ENCODE data around the gene AP2A1.
A peak's percentile ranks its signal among the peaks of the same experiment; 100 is the strongest.
"Not testable (repeated sequence)": the region's sequence is repeated elsewhere in the genome, so short reads cannot be mapped to it uniquely, and the experiment has no call there.

Gene AP2A1

DNA sequence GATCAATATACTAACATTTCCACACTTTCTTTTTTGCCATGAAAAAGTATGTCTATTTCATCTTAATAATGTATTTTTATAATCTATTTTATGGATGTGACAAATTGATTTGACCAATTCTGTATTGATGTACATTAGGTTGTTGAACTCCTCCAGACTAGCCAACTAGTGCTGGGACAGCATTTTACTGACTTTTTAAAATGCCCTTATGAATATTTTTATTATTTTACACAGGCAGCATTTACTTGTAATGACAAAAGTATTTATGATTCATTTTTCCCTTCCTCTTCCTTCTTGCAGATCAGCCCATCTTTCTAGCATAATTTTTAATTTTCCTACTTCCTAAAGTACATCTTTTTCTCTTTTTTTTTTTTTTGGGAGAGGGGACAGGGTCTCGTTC lies 47.2 kb downstream of the AP2A1 start:
- no peak for DNase-seq

DNA sequence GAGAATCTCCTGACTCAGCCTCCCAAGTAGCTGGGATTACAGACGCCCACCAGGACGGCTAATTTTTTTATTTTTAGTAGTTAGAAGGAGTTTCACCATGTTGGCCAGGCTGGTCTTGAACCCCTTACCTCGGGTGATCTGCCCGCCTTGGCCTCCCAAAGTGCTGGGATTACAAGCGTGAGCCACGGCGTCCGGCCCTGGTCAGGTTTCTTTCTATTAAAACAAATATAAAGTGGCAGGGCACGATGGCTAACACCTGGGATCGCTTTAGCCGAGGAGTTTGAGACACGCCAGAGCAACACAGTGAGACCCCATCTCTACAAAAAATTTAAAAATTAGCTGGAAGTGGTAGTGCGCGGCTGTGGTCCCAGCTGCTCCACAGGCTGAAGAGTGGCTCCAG lies 49.8 kb downstream of the AP2A1 start:
- no peak for DNase-seq

DNA sequence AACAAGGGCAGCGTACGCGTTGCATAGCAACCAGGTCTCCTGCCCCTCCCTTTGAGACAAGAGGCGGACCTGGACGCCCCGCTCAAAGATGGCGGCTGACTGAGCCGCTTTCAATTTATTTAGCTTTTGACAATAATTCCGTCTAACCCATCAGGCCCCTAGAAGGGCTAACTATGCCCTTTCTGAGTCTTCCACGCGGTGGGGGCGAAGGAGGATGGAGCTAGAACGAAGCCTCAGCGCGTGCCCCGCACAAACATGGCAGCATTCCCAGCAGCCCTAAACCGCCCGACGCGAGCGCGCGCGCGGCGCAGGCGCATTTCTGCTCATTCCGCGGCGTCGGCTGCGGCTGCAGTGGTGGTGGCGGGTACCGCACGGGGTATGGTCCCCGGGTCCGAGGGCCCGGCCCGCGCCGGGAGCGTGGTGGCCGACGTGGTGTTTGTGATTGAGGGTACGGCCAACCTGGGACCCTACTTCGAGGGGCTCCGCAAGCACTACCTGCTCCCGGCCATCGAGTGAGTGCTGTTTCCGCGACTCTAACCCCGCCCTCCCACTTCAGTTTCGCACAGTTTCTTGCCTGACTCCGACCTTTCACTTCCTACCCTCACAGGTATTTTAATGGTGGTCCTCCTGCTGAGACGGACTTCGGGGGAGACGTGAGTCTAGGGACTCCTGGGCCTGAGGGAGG lies 51.3 kb downstream of the AP2A1 start, which contains the start of gene MED25:
Gene MED25 (plus strand): TSS at position 326 of the 685 bp plus-strand sequence. CDS start 53 bp downstream, at position 379.
- DNase-seq = peak; percentile 87 to 97 (median 94)

DNA sequence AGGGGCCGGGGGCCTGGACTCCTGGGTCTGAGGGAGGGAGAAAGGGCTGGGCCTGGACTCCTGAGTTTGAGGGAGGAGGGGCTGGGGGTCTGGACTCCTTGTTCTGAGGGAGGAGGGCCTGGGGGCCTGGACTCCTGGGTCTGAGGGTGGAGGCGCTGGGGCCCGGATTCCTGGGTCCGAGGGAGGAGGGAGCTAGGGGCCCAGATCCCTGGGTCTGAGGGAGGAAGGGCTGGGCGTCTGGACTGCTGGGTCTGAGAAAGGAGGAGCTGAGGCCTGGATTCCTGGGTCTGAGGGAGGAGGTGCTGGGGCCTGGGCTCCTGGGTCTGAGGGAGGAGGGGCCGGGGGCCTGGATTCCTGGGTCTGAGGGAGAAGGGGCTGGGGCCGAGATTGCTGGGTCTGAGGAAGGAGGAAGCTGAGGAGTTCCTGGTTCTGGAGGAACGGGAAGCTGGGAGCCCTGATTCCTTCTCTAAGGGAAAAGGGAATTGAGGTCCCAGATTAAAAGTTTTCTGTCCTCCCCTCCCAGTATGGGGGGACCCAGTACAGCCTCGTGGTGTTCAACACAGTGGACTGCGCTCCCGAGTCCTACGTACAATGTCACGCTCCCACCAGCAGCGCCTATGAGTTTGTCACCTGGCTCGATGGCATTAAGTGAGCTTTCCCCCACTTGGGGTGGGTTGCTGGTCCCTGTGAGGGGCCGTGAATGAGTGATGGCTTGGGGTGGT lies 52.0 kb downstream of the AP2A1 start:
- DNase-seq = no peak

- DNase-seq = not testable (repeated sequence)
Measured at GRCh38 chr19:49819452-49820115, 52.8 kb downstream of the AP2A1 start.

- no peak for DNase-seq
Measured at GRCh38 chr19:49820125-49820524, 53.3 kb downstream of the AP2A1 start.

GRCh38 chr19:49823472-49823871 lies 56.7 kb downstream of the AP2A1 start:
- DNase-seq = no peak

GRCh38 chr19:49824662-49825061 lies 57.9 kb downstream of the AP2A1 start:
- DNase-seq = no peak

DNA sequence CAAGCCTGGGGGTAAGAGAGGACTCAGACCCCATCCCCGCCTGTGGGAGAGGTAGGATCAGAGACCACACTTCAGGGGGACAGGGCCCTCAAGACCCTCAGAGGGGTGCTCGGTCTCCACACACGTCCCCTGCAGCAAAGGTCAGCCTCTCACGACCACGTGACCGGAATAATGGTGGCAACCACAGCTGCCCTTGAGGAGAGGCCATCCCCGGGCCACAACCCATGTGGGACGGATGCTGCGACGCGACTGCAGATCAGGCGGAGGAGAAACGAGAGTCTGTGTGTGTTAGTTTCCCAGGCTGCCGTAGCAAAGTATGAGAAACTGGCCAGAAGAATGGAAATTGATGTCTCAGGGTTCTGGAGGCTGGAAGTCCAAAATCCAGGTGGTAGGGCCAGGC lies 60.2 kb downstream of the AP2A1 start:
- DNase-seq = no peak

GRCh38 chr19:49829200-49829599 lies 62.4 kb downstream of the AP2A1 start:
- no peak for DNase-seq

- no peak for DNase-seq
Measured at GRCh38 chr19:49829721-49830120, 62.9 kb downstream of the AP2A1 start.

DNA sequence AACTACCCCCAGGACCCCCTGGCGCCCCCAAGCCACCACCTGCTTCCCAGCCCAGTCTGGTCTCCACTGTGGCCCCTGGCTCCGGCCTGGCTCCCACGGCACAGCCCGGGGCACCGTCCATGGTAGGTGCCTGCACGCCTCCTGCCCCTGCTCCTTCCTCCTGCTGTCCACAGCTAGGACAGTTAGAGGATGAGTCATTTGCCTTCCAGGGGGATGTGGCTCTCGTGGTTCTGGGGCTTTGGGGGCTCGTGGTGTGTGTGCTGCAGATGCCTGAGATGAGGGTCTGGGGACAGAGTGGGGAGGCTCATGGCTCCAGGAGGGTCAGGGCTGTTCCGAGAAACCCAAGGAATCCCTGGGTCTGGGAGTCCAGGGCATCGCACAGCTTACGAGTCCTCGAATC lies 64.0 kb downstream of the AP2A1 start:
- no peak for DNase-seq

DNA sequence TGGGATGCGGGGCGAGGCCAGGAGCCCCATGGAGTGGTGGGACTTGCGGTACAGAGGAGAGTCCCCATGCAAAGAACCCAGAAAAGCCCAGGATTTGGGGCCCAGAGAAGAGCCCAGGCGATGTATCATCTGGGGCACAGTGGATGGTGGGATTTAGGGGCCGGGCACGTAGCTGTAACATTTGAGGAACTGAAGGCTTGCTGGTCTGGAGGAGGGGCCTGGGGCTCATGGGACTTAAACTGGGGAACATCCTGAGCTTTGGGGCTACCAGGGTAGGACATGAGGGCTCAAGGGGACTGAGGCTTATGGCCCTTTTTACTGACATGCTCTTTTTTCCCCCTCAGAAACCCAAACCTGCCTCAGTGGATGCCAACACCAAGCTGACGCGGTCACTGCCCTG lies 64.8 kb downstream of the AP2A1 start:
- no peak for DNase-seq

DNA sequence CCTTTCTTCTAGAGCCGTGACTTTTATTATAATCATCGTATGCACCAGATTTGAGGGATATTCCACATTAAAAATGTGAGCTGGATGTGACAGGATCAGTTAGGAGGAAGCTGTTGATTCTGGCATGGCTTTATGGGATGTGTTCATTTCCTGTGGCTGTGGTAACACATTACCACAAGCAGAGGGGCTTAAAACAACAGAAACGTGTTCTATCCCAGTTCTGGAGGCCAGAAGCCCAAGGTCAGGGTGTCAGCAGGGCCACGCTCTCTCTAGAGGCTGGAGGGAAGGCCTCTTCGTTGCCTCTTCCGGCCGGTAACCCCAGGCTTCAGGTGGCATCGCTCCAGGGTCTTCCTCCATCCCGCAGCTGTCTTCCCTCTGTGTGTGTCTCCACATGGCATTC lies 65.8 kb downstream of the AP2A1 start:
- no peak for DNase-seq

- no peak for DNase-seq
Measured at GRCh38 chr19:49833599-49833998, 66.8 kb downstream of the AP2A1 start.

DNA sequence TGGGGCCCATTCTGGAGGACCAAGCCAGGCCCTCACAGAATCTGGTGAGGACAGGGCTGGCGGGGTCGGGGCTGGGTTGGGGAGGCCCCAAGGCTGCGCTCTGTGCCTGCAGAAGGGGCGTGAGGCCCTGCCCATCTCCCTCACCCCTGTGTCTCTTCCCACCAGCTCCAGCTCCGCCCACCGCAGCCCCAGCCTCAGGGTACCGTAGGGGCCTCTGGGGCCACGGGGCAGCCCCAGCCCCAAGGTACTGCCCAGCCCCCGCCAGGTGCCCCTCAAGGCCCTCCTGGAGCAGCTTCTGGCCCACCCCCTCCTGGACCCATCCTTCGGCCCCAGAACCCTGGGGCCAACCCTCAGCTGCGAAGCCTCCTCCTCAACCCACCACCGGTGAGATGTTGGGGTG lies 68.8 kb downstream of the AP2A1 start:
- DNase-seq = no peak

GRCh38 chr19:49836176-49837008 lies 69.6 kb downstream of the AP2A1 start:
- DNase-seq = no peak

- no peak for DNase-seq
Measured at GRCh38 chr19:49837009-49837310, 70.2 kb downstream of the AP2A1 start.

DNA sequence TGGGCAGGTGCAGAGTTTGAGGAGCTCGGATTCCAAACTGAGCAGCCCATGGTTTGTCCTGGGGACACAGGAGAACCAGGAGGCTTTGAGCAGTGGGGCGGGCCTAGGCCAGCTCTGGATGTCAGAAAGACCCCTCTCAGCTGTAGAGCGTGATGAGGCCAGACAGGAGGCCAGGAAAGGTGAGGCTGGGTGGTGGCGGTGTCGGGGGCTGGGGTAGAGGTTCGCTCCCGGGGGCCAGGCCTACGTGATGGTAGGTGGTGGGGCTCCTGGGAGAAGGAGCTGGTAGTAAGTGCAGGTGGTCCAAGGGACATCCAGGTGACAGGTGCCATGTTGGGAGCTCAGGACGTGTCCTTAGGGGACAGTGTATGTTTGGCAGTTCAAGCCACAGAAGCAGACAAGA lies 70.6 kb downstream of the AP2A1 start:
- DNase-seq = no peak

GRCh38 chr19:49838885-49839588 lies 72.2 kb downstream of the AP2A1 start:
- no peak for DNase-seq

DNA sequence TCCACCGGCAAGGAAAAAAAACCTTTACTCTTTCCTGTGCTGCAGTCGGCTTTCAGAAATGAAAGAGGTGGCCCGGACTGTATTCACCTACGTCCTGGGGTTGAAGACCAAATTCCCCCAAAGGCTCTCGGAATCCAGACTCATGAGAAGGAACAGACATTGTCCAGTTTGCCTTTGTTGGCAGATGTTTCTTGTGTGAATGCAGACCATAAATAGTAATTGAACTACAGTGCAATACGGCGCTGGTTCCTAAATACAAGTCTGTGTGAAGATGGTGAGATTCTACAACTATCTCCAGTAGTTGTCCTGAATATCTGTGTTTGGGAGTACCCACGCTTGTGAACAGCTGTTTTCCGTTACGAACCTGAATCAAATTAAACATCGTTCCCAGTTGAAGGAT lies 72.9 kb downstream of the AP2A1 start:
- no peak for DNase-seq

- no peak for DNase-seq
Measured at GRCh38 chr19:49840321-49840720, 73.5 kb downstream of the AP2A1 start.
